ENCODE measurements around the gene ACBD6. TPM values are rescaled to one million over a fixed set of nuclear protein-coding genes. Genes with fewer than 3 reads are reported as not detected.

Gene ACBD6
- total and polyA plus RNA-seq, 8 donors = 15.0 to 25.1 (median 18.6) TPM

DNA sequence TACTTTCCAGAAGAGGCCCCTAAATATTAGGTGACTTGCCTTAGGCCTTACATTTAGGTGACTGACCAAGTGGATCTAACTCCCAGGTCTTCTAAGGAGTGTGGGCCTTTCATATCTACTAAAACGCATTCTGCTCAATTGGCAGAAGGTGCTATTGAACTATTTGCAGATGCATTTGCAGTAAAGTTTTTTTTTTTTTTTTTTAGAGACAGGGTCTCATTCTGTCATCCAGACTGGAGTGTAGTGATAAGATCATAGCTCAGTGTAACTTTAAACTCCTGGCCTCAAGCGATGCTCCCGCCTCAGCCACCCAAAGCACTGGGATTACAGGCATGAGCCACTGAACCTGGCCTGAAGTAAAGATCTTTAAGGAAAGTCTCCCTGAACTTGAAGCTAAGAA, 13.0 kb upstream of the ACBD6 start:
- no peak for ATAC-seq
- no peaks in the 10 kb centered on the region for H3K9me3 ChIP-seq
- FAIRE-seq = no peak
- no peak for DNase-seq
- TF ChIP-seq, protein P1, sequence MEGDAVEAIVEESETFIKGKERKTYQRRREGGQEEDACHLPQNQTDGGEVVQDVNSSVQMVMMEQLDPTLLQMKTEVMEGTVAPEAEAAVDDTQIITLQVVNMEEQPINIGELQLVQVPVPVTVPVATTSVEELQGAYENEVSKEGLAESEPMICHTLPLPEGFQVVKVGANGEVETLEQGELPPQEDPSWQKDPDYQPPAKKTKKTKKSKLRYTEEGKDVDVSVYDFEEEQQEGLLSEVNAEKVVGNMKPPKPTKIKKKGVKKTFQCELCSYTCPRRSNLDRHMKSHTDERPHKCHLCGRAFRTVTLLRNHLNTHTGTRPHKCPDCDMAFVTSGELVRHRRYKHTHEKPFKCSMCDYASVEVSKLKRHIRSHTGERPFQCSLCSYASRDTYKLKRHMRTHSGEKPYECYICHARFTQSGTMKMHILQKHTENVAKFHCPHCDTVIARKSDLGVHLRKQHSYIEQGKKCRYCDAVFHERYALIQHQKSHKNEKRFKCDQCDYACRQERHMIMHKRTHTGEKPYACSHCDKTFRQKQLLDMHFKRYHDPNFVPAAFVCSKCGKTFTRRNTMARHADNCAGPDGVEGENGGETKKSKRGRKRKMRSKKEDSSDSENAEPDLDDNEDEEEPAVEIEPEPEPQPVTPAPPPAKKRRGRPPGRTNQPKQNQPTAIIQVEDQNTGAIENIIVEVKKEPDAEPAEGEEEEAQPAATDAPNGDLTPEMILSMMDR (IDR thresholded peaks at IDR 0.05) = no peak
- H3K4me1 ChIP-seq = peaks cover 0 to 9% (median 3%) of the 10 kb centered on the region in 3 donors
- no peak overlapping the region for H3K27ac ChIP-seq
- no peaks in the 10 kb centered on the region for H3K27me3 ChIP-seq
- no peaks in the 10 kb centered on the region for H3K36me3 ChIP-seq
- H3K4me3 ChIP-seq = no peak overlapping the region
- intact Hi-C loops (cut with DNase I) = loop anchor here in 1 of 3 donors (10.0 kb wide), 1 partner anchor 629 kb away; no protein-coding TSS in a partner anchor
- WGBS, 2 donors = 27 to 40% methylated on average over 3 of the region's 3 CpGs

DNA sequence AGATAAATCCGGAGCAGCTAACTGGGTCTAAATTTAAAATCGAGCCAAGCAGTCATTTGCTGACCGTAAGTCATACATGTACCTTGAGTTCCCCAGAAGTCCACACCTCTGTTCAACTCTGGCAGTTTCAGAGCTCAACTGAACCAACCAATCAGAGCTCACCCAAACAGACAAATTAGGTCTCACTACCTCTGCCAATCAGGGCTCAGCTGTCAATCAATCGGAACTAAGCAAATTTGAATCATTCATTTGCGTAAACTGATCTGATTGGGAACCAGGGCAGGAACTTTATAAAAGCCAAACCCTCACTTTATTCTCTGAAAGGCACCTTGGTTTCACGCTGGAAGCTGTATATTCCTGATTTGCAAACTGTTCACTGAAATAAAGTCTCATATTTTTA, 11.2 kb upstream of the ACBD6 start:
- Histone ChIP-seq H3K4me3 (no peak overlapping the region), H3K9me3 (no peaks in the 10 kb centered on the region), H3K27me3 (no peaks in the 10 kb centered on the region), H3K36me3 (no peaks in the 10 kb centered on the region), H3K4me1 (peaks cover 0 to 9% (median 3%) of the 10 kb centered on the region in 3 donors), H3K27ac (no peak overlapping the region)
- intact Hi-C loops (cut with DNase I) = loop anchor here in 1 of 3 donors (10.0 kb wide), 1 partner anchor 631 kb away; no protein-coding TSS in a partner anchor
- FAIRE-seq (no peak), ATAC-seq (no peak), DNase-seq (no peak)
- TF ChIP-seq, protein P1 (IDR thresholded peaks at IDR 0.05) = no peak
- WGBS, 2 donors = 62 to 63% methylated on average over 6 of the region's 6 CpGs

DNA sequence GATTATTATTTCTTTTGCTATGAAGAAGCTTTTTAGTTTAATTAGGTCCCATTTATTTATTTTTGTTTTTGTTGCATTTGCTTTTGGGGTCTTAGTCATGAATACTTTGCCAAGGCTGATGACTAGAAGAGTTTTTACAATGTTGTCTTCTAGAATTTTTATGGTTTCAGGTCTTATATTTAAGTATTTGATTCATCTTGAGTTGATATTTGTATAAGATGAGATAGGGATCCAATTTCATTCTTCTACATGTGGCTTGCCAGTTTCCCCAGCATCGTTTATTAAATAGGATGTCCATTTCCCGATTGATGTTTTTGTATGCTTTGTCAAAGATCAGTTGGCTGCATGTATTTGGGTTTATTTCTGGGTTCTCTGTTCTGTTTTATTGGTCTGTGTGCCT, 8.5 kb upstream of the ACBD6 start:
- ATAC-seq = no peak
- TF ChIP-seq, protein P1 (IDR thresholded peaks at IDR 0.05) = no peak
- no peaks in the 10 kb centered on the region for H3K36me3 ChIP-seq
- H3K27ac ChIP-seq = no peak overlapping the region
- no peak for FAIRE-seq
- no peaks in the 10 kb centered on the region for H3K9me3 ChIP-seq
- intact Hi-C loops (cut with DNase I) = loop anchor here in 1 of 3 donors (10.0 kb wide), 1 partner anchor 634 kb away; no protein-coding TSS in a partner anchor
- peaks cover 0 to 3% (median 0%) of the 10 kb centered on the region in 3 donors for H3K4me1 ChIP-seq
- H3K4me3 ChIP-seq = no peak overlapping the region
- no peak for DNase-seq
- H3K27me3 ChIP-seq = no peaks in the 10 kb centered on the region
- WGBS, 2 donors = 84 to 96% methylated on average over 2 of the region's 2 CpGs

DNA sequence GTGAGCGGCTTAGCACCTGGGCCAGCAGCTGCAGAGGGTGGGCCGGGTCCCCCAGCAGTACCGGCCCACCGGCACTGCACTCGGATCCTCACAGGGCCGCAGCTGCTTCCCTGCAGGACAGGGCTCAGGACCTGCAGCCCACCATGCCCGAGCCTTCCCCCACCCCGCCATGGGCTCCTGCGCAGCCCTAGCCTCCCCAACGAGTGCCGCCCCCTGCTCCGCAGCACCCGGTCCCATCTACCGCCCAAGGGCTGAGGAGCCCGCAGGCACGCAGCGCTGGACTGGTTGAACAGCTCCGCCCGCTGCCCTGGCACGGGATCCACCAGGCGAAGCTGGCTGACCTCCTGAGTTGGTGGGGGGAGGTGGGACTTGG, 6.3 kb upstream of the ACBD6 start:
- Histone ChIP-seq H3K27me3 (no peaks in the 10 kb centered on the region), H3K4me1 (peaks cover 0 to under 1% (median 0%) of the 10 kb centered on the region in 3 donors), H3K4me3 (no peak overlapping the region), H3K9me3 (no peaks in the 10 kb centered on the region), H3K36me3 (no peaks in the 10 kb centered on the region), H3K27ac (no peak overlapping the region)
- no peak for ATAC-seq
- WGBS, 2 donors = 92 to 94% methylated on average over 20 to 21 of the region's 21 CpGs
- no peak for FAIRE-seq
- peak in 2 of 6 donors; percentile 28 to 71 for DNase-seq
- TF ChIP-seq, protein P1 (IDR thresholded peaks at IDR 0.05) = no peak
- intact Hi-C loops (cut with DNase I) = no loop called here

All from pancreas (tissue), 10 donors.